BLaER1 (cell line): Measurements from ENCODE around the gene POLR2J2.
"Not testable (repeated sequence)": the region's sequence is repeated elsewhere in the genome, so short reads cannot be mapped to it uniquely, and the experiment has no call there.

ENCODE experiments used
- H3K27ac ChIP-seq: shearing (Covaris generic); formaldehyde crosslinking; 2 replicates; pipeline ENCODE4 v1.8.1; 2022
- H3K27me3 ChIP-seq: shearing (Covaris generic); formaldehyde crosslinking; 2 replicates; pipeline ENCODE4 v1.8.1; 2022
- H3K36me3 ChIP-seq: shearing (Covaris generic); formaldehyde crosslinking; 2 replicates; pipeline ENCODE4 v1.8.1; 2022
- H3K4me1 ChIP-seq: shearing (Covaris generic); formaldehyde crosslinking; 2 replicates; pipeline ENCODE4 v1.8.1; 2022
- H3K4me2 ChIP-seq: shearing (Covaris generic); formaldehyde crosslinking; 2 replicates; pipeline ENCODE4 v1.8.1; 2022
- H3K4me3 ChIP-seq: shearing (Covaris generic); formaldehyde crosslinking; 2 replicates; pipeline ENCODE4 v1.8.1; 2022
- H3K9ac ChIP-seq: shearing (Covaris generic); formaldehyde crosslinking; 2 replicates; pipeline ENCODE4 v1.8.1; 2022
- H3K9me3 ChIP-seq: shearing (Covaris generic); formaldehyde crosslinking; 2 replicates; pipeline ENCODE4 v1.8.1; 2022
- H4K20me1 ChIP-seq: shearing (Covaris generic); formaldehyde crosslinking; 2 replicates; pipeline ENCODE4 v1.8.1; 2022

Gene POLR2J2

DNA sequence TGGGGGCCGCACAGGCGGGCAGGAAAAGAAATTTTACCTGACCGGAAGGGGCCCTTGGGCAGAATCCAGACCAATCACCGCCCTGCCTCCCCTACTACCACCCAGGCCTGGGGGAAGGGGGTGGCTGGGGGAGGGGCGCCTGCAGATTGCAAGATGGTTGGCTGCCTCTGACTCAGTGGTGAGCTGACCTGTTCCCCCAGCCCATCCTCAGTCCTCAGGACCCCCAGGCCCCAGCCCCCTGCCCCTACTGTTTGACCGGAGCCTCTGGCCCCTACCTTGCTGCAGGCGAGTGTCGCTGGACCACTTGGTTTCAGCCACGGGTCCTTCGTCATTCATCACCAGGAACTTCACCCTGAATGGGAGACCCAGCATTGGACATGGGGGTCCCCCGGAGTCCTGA, 32.6 kb downstream of the POLR2J2 start:
- not testable (repeated sequence) for H3K9me3 ChIP-seq, H3K4me1 ChIP-seq, H3K4me2 ChIP-seq, H3K4me3 ChIP-seq, H3K36me3 ChIP-seq, H3K27ac ChIP-seq, H3K9ac ChIP-seq, H3K27me3 ChIP-seq, H4K20me1 ChIP-seq

DNA sequence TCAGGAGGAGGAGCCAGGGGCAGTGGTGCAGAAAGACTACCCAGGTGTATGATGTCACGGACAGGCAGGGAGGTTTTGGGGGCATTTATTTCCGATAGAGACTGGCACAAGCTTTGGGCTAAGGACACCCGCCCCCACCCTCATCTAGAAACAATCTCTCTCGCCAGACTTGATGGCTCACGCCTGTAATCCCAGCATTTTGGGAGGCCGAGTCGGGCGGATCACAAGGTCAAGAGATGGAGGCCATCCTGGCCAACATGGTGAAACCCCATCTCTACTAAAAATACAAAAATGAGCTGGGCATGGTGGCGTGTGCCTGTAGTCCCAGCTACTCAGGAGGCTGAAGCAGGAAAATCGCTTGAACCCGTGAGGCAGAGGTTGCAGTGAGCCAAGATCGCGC, 34.5 kb downstream of the POLR2J2 start:
- not testable (repeated sequence) for H3K36me3 ChIP-seq, H3K4me3 ChIP-seq, H3K9me3 ChIP-seq, H4K20me1 ChIP-seq, H3K27me3 ChIP-seq, H3K27ac ChIP-seq, H3K4me2 ChIP-seq, H3K9ac ChIP-seq, H3K4me1 ChIP-seq

DNA sequence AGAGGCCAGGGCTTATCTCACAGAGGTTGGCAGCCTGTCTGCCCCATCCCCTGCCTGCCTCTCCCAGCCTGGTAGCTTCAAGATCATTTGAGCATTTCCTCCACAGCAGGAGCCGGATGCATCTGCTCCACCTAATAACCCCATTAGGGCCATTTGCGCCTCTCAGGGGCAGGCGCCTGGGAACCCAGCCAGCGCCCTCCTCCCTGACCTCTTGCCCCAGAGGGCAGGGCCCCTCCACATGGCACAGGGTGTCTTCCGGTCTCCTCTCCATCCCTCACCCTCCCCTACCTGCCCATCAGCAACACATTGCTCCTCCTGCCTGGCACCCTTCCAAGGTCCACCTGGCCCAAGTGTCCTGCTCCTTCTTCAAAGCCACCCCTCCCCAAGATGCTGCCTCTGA, 36.1 kb downstream of the POLR2J2 start:
- H3K9me3 ChIP-seq, H3K9ac ChIP-seq, H3K4me1 ChIP-seq: not testable (repeated sequence)

DNA sequence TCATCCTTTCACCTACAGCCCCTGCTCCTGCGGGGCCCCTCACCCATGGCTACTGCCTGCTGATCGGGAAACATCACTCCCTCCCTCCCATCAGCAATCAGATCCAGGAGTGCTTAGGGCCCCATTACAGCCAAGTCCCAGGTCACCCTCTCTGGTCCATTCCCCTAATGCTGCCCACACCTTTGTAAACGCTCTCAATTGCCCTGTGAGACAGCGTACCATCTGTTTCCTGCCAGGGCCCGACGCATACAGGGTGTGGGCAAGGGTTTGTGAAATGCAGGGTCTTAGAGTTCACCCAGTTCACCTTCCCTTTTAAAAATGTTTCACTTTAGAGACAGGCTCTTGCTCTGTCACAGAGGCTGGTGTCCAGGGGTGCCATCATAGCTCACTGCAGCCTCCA, 37.2 kb downstream of the POLR2J2 start:
- not testable (repeated sequence) for H3K36me3 ChIP-seq, H3K4me1 ChIP-seq, H3K4me3 ChIP-seq, H3K9ac ChIP-seq, H3K27me3 ChIP-seq, H4K20me1 ChIP-seq, H3K9me3 ChIP-seq
- Histone ChIP-seq H3K4me2 (peak overlapping the region; percentile 48), H3K27ac (0 out of 2 replicates have a peak overlapping the region, but pooled peaks have one; percentile 46)

More for the DNA sequence above, 36.1 kb downstream of the POLR2J2 start:
- not testable (repeated sequence) for H4K20me1 ChIP-seq, H3K36me3 ChIP-seq, H3K4me2 ChIP-seq, H3K27ac ChIP-seq, H3K27me3 ChIP-seq, H3K4me3 ChIP-seq

DNA sequence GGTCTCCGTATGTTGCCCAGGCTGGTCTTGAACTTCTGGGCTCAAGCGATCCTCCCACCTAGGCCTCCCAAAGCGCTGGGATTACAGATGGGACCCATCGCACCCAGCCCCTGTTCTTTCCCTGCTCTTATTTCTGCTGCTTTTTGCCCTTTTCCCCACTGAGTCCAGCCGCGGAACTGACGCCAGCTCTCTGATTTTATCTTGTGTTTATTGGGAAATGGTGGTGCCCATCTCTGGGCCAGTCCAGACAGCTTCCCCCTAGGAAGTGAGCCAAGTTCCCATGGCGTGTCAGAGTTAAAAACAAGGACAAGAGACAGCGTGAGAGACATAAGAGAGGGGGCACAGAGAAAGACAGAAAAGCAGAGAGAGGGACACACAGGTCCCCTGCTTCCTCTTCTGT, 40.8 kb downstream of the POLR2J2 start:
- H3K4me2 ChIP-seq, H3K36me3 ChIP-seq, H4K20me1 ChIP-seq, H3K4me3 ChIP-seq, H3K27me3 ChIP-seq, H3K9me3 ChIP-seq, H3K4me1 ChIP-seq, H3K9ac ChIP-seq, H3K27ac ChIP-seq: not testable (repeated sequence)

DNA sequence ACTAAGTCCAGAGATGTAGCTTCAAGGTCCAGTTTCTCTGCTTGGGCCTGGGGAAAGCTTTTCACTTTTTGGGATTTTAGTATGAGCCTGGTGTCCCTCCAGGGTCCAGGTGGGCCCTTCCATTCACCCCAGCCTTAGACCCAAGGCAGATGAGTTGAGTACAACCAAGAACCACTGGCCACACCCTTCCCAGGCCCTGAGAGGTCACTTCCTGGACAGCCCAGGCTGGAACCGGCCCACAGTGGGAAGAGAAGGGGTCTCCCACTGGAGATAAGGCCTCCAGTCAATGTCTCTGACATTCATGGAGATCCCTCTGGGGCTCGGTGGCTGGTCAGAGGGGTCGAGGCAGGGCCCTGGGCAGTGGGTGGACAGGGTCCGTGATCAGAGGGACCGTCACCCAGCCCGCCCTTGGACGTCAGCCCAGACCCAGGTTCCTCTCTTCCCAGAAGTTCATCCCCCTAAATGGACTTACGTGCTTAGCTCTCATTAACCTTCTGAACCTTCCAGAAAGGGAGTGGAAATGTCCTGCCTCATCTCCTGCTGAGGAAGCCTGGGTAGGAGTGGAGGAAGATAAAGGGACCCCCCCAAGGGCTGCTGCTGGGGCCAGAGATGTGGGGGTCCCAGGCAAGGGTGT, 44.1 kb downstream of the POLR2J2 start:
- not testable (repeated sequence) for H3K27ac ChIP-seq, H4K20me1 ChIP-seq, H3K36me3 ChIP-seq, H3K9me3 ChIP-seq, H3K4me2 ChIP-seq, H3K9ac ChIP-seq, H3K4me3 ChIP-seq, H3K27me3 ChIP-seq, H3K4me1 ChIP-seq

DNA sequence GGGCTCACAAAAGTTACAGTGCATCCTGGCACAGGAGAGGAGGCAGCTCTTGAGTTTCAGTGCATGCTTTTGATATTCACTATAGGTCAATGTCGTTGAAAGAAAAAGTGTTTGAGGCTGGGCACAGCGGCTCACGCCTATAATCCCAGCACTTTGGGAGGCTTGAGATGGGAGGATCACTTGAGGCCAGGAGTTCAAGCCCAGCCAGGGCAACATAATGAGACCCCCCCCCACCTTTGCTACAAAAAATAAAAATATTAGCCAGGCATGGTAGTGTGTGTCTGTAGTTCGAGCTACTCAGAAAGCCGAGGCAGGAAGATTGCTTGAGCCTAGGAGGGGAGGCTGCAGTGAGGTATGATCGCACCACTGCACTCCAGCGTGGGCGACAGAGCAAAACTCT, 53.3 kb downstream of the POLR2J2 start:
- not testable (repeated sequence) for H3K9ac ChIP-seq, H3K36me3 ChIP-seq, H3K4me1 ChIP-seq, H3K27ac ChIP-seq, H3K4me2 ChIP-seq, H4K20me1 ChIP-seq, H3K9me3 ChIP-seq, H3K27me3 ChIP-seq, H3K4me3 ChIP-seq

DNA sequence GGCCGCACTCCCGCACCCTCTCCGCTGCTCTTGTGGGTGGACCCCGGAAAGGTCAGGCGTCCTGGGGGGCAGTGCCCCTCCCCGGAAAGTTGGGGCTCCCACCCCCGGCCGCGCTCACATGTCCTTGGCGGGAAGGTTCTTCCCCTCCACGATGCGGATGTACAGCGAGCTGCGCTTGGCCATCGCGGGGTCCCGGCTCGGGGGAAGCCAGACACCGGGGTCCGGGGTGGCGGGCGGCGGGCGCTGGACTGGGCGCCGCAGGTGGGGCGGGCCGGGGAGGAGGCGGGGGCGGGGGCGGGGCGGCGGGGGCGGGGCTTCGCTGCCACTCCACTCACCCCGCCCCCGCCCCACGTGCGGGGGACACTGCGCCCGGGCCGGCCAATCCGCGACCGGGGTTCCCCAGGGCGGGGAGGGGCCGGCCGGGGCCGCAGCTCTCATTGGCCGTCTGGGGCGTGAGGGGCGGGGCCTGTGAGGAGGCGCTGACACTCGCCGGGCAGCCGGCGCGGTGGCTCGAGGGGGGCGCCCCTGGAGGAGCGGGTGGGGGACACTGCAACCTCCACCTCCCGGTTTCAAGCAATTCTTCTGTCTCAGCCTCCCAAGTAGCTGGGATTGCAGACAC, 54.8 kb downstream of the POLR2J2 start, which contains the start of gene RASA4:
Gene RASA4, minus strand, starts transcription at position 250 of the 619 bp plus-strand sequence. Its CDS starts 67 bp downstream, at position 183.
- peak within 1 kb of the TSS; percentile 44; the same call in 1 of the 2 replicates for H3K4me2 ChIP-seq
- H3K4me3 ChIP-seq = peak within 1 kb of the TSS; percentile 52

More for the DNA sequence above, 54.8 kb downstream of the POLR2J2 start, which contains the start of gene RASA4:
- H3K27ac ChIP-seq, H3K27me3 ChIP-seq, H3K9me3 ChIP-seq, H3K36me3 ChIP-seq, H3K4me1 ChIP-seq, H3K9ac ChIP-seq, H4K20me1 ChIP-seq: not testable (repeated sequence)
